Body of pancreas (tissue), 4 donors: Measurements from ENCODE around the gene B3GLCT. TPM values are rescaled to one million over a fixed set of nuclear protein-coding genes. Genes with fewer than 3 reads are reported as not detected.

ENCODE experiments used
- ATAC-seq: fragments of 150-250 bp; one replicate; pipeline ENCODE4 v1.9.1; 2016
- DNase-seq, 4 donors: peaks; one replicate each; pipeline ENCODE4 v3.0.0-alpha.2; 2019
- H3K27ac ChIP-seq, 4 donors: fragments of 200-600 bp; sonication (generic); 1 replicate in 3 of 4; 2 replicates in 1 of 4; pipeline versions ENCODE4 v1.5.1 to v1.6.1; 2016 to 2019; ENCODE audit warnings: mild to moderate bottlenecking in 1 of 4, mixed read lengths in 1 of 4, moderate library complexity in 1 of 4
- H3K27me3 ChIP-seq, 2 donors: fragments of 200-600 bp; sonication (generic); one replicate each; pipeline ENCODE4 v1.6.0; 2016; ENCODE audit warnings: mild to moderate bottlenecking in 1 of 2
- H3K36me3 ChIP-seq, 2 donors: fragments of 200-600 bp; sonication (generic); replicated peaks in 1 of 2; 2 replicates each; pipeline ENCODE4 v1.5.1; 2016; ENCODE audit warnings: low read depth in 2 of 2; ENCODE audit not compliant: insufficient read depth in 1 of 2
- H3K4me1 ChIP-seq: fragments of 200-600 bp; sonication (generic); one replicate; pipeline ENCODE4 v1.6.0; 2016
- H3K4me3 ChIP-seq, 2 donors: fragments of 200-600 bp; sonication (generic); 1 replicate in 1 of 2; 2 replicates in 1 of 2; pipeline ENCODE4 v1.5.1; 2016 to 2019
- H3K9me3 ChIP-seq, 3 donors: fragments of 200-600 bp; sonication (generic); 1 replicate in 2 of 3; 2 replicates in 1 of 3; pipeline ENCODE4 v1.5.1; 2016
- POLR2A ChIP-seq, 3 donors: fragments of 450-650 bp; IDR thresholded peaks; one replicate each; pipeline ENCODE4 v1.6.1; 2016; ENCODE audit warnings: antibody characterized with exemption in 3 of 3, mild to moderate bottlenecking in 2 of 3
- WGBS, 2 donors: methylation state at CpG; one replicate each; pipeline ENCODE4 v1.1.5; 2017; 5-methylcytosine and 5-hydroxymethylcytosine counted together
- intact Hi-C: fragments of 100-400 bp; cut with DNase I; formaldehyde crosslinking; loops from one replicate; pipeline ENCODE4 v1.15.1; 2023
- total RNA-seq, 2 donors: library from RNA; depleted of rRNA; stranded (reverse); fragments of >200 nt; gene quantifications; one replicate each; pipeline ENCODE4 v1.1.0, GENCODE V29; 2016
- TF ChIP-seq, protein P1 (sequence below), 7 experiments: fragments of 450-650 bp in 4 of 7; fragments of 200-600 bp in 3 of 7; sonication (generic) in 3 of 7; IDR thresholded peaks; one replicate each; pipeline ENCODE4 v1.5.1; 2016 to 2019; ENCODE audit warnings: antibody characterized with exemption in 7 of 7

The B3GLCT gene
- total RNA-seq, 2 donors from 2014 or later: 2.0 to 5.2 TPM

DNA sequence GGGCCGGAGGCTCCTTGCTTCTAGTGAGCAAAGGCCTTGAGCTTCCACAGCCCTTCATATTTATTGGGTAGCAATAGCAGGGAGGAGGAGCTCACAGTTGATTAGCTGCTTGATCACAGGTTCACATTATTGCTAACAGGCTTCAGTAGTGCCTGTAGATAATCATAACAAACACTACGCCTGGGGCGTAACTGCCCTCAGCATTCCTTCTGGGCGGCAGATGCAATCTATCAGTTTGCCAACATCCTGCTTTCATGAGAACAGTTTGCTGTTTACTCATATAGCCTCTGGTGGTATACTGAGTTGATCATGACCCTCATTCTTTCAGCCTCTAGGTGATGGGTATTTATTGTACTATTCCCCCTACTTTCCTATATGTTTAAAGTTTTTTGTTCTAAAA is 149.4 kb downstream of the B3GLCT start:
- intact Hi-C loops: no loop called here
- TF ChIP-seq, protein P1, sequence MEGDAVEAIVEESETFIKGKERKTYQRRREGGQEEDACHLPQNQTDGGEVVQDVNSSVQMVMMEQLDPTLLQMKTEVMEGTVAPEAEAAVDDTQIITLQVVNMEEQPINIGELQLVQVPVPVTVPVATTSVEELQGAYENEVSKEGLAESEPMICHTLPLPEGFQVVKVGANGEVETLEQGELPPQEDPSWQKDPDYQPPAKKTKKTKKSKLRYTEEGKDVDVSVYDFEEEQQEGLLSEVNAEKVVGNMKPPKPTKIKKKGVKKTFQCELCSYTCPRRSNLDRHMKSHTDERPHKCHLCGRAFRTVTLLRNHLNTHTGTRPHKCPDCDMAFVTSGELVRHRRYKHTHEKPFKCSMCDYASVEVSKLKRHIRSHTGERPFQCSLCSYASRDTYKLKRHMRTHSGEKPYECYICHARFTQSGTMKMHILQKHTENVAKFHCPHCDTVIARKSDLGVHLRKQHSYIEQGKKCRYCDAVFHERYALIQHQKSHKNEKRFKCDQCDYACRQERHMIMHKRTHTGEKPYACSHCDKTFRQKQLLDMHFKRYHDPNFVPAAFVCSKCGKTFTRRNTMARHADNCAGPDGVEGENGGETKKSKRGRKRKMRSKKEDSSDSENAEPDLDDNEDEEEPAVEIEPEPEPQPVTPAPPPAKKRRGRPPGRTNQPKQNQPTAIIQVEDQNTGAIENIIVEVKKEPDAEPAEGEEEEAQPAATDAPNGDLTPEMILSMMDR (IDR thresholded peaks at IDR 0.05): no peak
- TF ChIP-seq POLR2A (IDR thresholded peaks at IDR 0.05): no peak
- DNase-seq (no peak), ATAC-seq (no peak)
- H3K4me1 ChIP-seq: no peaks in the 10 kb centered on the region
- H3K36me3 ChIP-seq: no peaks in the 10 kb centered on the region
- no peak overlapping the region for H3K27ac ChIP-seq
- 63 to 72% methylated on average over 4 of the region's 4 CpGs for WGBS, 2 donors
- no peaks in the 10 kb centered on the region for H3K27me3 ChIP-seq
- no peak overlapping the region for H3K4me3 ChIP-seq
- no peaks in the 10 kb centered on the region for H3K9me3 ChIP-seq

DNA sequence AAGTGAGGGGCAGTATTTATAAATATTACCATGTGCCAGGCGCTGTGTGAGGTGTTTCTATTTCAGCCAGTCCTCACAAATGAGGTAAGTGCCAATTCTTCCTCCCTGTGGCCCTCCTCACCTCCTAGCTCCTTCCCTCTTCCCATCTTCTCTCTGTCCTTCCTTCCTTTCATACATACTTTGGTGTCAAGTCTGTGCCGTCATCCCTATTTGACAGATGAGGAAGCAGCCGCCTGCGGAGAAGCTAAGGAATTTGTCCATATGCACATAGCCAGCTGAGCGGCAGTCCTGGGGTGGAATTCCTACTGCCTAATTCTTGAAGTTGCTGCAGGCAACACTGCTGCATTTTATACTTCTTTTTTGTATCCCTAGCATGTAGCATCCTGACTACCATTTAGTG is 150.8 kb downstream of the B3GLCT start:
- H3K9me3 ChIP-seq: peaks cover 0 to 7% (median 0%) of the 10 kb centered on the region in 3 donors
- intact Hi-C loops: no loop called here
- H3K27me3 ChIP-seq: no peaks in the 10 kb centered on the region
- 37 to 51% methylated on average over 5 of the region's 5 CpGs for WGBS, 2 donors
- TF ChIP-seq, protein P1 (IDR thresholded peaks at IDR 0.05): no peak
- no peak for TF ChIP-seq POLR2A (IDR thresholded peaks at IDR 0.05)
- no peak for DNase-seq
- H3K27ac ChIP-seq: no peak overlapping the region
- H3K4me1 ChIP-seq: no peaks in the 10 kb centered on the region
- no peak for ATAC-seq
- H3K4me3 ChIP-seq: no peak overlapping the region
- no peaks in the 10 kb centered on the region for H3K36me3 ChIP-seq

DNA sequence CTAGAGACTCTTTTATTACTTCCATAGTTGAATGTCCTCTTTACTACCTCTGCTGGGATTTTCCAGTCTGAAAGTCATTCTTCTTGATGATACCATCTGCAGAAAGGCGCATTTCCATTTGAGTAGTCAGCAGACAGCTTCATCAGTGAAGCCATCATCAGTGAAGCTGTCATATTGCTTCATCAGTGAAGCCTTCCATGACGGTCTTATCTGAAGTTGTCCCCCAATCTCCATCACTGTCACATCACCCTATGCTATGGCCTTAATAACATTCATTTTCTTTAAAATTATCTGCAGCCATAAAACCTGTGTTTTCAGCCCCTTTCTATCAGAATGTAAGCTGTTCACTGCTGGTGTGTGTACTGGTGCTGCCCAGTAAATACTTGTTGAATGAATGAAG is 151.6 kb downstream of the B3GLCT start:
- Histone ChIP-seq H3K4me1 (no peaks in the 10 kb centered on the region), H3K27me3 (no peaks in the 10 kb centered on the region), H3K36me3 (no peaks in the 10 kb centered on the region), H3K27ac (no peak overlapping the region), H3K4me3 (no peak overlapping the region), H3K9me3 (peaks cover 0 to 7% (median 0%) of the 10 kb centered on the region in 3 donors)
- no peak for TF ChIP-seq POLR2A (IDR thresholded peaks at IDR 0.05)
- TF ChIP-seq, protein P1 (IDR thresholded peaks at IDR 0.05): no peak
- intact Hi-C loops: no loop called here
- DNase-seq (no peak), ATAC-seq (no peak)
- 48 to 50% methylated on average over 2 of the region's 2 CpGs for WGBS, 2 donors

DNA sequence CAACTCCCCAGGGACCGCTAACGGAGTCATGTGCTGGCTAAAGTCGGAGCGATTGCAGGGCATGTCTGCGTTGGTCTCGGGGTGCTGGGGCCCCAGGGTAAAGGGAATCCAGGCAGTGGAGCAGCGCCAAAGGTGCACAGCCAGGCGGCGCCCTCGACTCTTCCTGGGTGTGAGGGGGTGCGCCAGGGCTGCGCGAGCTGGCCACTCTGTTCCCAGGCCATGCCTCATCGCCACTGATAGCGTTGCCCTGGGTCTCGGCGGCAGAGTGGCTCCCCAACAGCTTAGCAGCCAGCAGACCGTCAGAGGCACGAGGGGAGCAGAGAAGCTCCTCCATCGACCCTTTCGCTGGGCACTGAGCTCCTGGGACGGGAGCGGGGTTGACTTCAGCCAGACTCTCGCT is 152.7 kb downstream of the B3GLCT start:
- 14 to 18% methylated on average over 10 to 21 of the region's 24 CpGs for WGBS, 2 donors
- no peaks in the 10 kb centered on the region for H3K4me1 ChIP-seq
- DNase-seq: no peak

DNA sequence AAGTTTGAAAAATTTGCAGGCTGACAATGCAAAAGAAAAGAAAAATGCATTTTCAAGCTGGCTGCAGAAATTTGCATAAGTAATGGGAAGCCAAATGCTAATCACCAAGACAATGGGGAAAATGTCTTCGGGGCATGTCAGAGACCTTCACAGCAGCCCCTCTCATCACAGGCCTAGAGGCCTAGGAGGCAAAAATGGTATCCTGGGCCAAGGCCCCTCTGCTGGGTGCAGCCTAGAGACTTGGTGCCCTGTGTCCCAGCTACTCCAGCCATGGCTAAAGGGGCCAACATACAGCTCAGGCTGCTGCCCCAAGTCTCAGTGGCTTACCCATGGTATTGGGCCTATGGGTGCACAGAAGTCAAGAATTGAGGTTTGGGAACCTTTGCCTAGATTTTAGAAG is 155.2 kb downstream of the B3GLCT start:
- no peaks in the 10 kb centered on the region for H3K27me3 ChIP-seq
- peaks cover 0 to 7% (median 0%) of the 10 kb centered on the region in 3 donors for H3K9me3 ChIP-seq
- DNase-seq (no peak), ATAC-seq (no peak)
- no peaks in the 10 kb centered on the region for H3K4me1 ChIP-seq
- H3K36me3 ChIP-seq: no peaks in the 10 kb centered on the region
- H3K4me3 ChIP-seq: no peak overlapping the region
- intact Hi-C loops: no loop called here
- WGBS, 2 donors: 81 to 82% methylated on average over 1 of the region's 1 CpG
- H3K27ac ChIP-seq: no peak overlapping the region
- TF ChIP-seq, protein P1 (IDR thresholded peaks at IDR 0.05): no peak
- no peak for TF ChIP-seq POLR2A (IDR thresholded peaks at IDR 0.05)

More for the DNA sequence above, 152.7 kb downstream of the B3GLCT start:
- Histone ChIP-seq H3K27me3 (no peaks in the 10 kb centered on the region), H3K4me3 (no peak overlapping the region), H3K36me3 (no peaks in the 10 kb centered on the region), H3K27ac (no peak overlapping the region), H3K9me3 (peaks cover 0 to 7% (median 0%) of the 10 kb centered on the region in 3 donors)
- intact Hi-C loops: no loop called here
- TF ChIP-seq, protein P1 (IDR thresholded peaks at IDR 0.05): no peak
- TF ChIP-seq POLR2A (IDR thresholded peaks at IDR 0.05): no peak
- ATAC-seq: no peak
